OCI-LY7 (cell line): ENCODE results near the gene DOK1. TPM values are rescaled to one million over a fixed set of nuclear protein-coding genes. Genes with fewer than 3 reads are reported as not detected.

ENCODE experiments used
- BruUV-seq: library from RNA; stranded (reverse); fragments of 400-500 nt; replicated peaks from 2 replicates; lab custom pipeline; 2021; lab: Mats Ljungman, UMichigan
- CTCF ChIA-PET: fragments of 300-600 bp; sonication (Branson Sonifier 250); formaldehyde crosslinking; loops from one replicate; lab custom pipeline; 2022; ENCODE audit warnings: antibody characterized with exemption; ENCODE audit not compliant: unreplicated experiment; lab: Charles Lee
- POLR2A ChIA-PET: fragments of 300-600 bp; sonication (Branson Sonifier 250); formaldehyde crosslinking; loops from one replicate; lab custom pipeline; 2022; ENCODE audit warnings: antibody characterized with exemption; lab: Charles Lee
- DNase-seq: peaks from one replicate; pipeline ENCODE4 v3.0.0-alpha.2; 2015; ENCODE audit warnings: low spot score
- H2AFZ ChIP-seq: fragments of 200-600 bp; sonication (generic), shearing (Covaris generic); 2 replicates; pipeline ENCODE4 v1.6.1; 2014; ENCODE audit warnings: mild to moderate bottlenecking, antibody characterized with exemption, low read length, moderate library complexity
- H3K27ac ChIP-seq: fragments of 200-600 bp; sonication (generic); 2 replicates; pipeline ENCODE4 v1.5.1; 2014; ENCODE audit warnings: mixed run types, low read depth, mild to moderate bottlenecking, moderate library complexity, low read length, inconsistent platforms; ENCODE audit not compliant: poor library complexity, severe bottlenecking
- H3K36me3 ChIP-seq: fragments of 200-600 bp; sonication (generic); 2 replicates; pipeline ENCODE4 v1.6.1; 2014; ENCODE audit warnings: mild to moderate bottlenecking, antibody characterized with exemption, low read length, moderate library complexity, mixed read lengths; ENCODE audit not compliant: insufficient read depth
- H3K4me1 ChIP-seq: fragments of 200-600 bp; sonication (generic); 2 replicates; pipeline ENCODE4 v1.5.1; 2014; ENCODE audit warnings: mild to moderate bottlenecking, low read length; ENCODE audit not compliant: insufficient read depth, poor library complexity, severe bottlenecking
- H3K4me2 ChIP-seq: fragments of 200-600 bp; sonication (generic); 2 replicates; pipeline ENCODE4 v1.6.1; 2014; ENCODE audit warnings: mild to moderate bottlenecking, low read length
- H3K4me3 ChIP-seq: fragments of 200-600 bp; sonication (generic); 2 replicates; pipeline ENCODE4 v1.5.1; 2014; ENCODE audit warnings: mild to moderate bottlenecking, low read depth, low read length; ENCODE audit not compliant: poor library complexity, severe bottlenecking
- H3K79me2 ChIP-seq: fragments of 200-600 bp; sonication (generic); 2 replicates; pipeline ENCODE4 v1.6.1; 2016; ENCODE audit warnings: low read depth, mild to moderate bottlenecking, low read length, moderate library complexity, mixed read lengths; ENCODE audit not compliant: insufficient read depth
- H3K9me2 ChIP-seq: fragments of 200-600 bp; sonication (generic); 2 replicates; pipeline ENCODE4 v1.6.1; 2016; ENCODE audit warnings: mild to moderate bottlenecking, low read length, mixed read lengths; ENCODE audit not compliant: insufficient read depth
- H3K9me3 ChIP-seq: fragments of 200-600 bp; sonication (generic); 2 replicates; pipeline ENCODE4 v1.6.1; 2014; ENCODE audit warnings: mild to moderate bottlenecking, mixed run types, low read length, mixed read lengths
- H4K20me1 ChIP-seq: fragments of 200-600 bp; sonication (generic); 2 replicates; pipeline ENCODE4 v1.6.1; 2014; ENCODE audit warnings: mild to moderate bottlenecking, antibody characterized with exemption, low read length, moderate library complexity, mixed read lengths; ENCODE audit not compliant: insufficient read depth
- EZH2phosphoT487 ChIP-seq: fragments of 200-600 bp; sonication (generic); IDR thresholded peaks from 2 replicates; pipeline ENCODE4 v1.6.1; 2018; ENCODE audit warnings: low read depth, borderline replicate concordance, mild to moderate bottlenecking, mixed run types, antibody characterized with exemption, low read length, moderate library complexity, mixed read lengths
- intact Hi-C: fragments of 100-400 bp; cut with micrococcal nuclease; formaldehyde crosslinking; loops from one replicate; pipeline ENCODE4 v1.10.0; 2022; ENCODE audit not compliant: unreplicated experiment
- total RNA-seq, 2 experiments: library from RNA; depleted of rRNA in 1 of 2; stranded (reverse); fragments of >200 nt in 1 of 2; shearing (Covaris generic) in 1 of 2; gene quantifications; 2 replicates each; pipeline ENCODE4 v1.2.3, GENCODE V29; 2014 to 2022
- TF ChIP-seq, protein P1 (sequence below): fragments of 200-600 bp; sonication (generic); conservative IDR thresholded peaks from 2 replicates; pipeline ENCODE4 v1.5.1; 2014; ENCODE audit warnings: mild to moderate bottlenecking, antibody characterized with exemption, low read length, moderate library complexity, mixed read lengths

DOK1 gene
- total RNA-seq, 2 experiments from 2014 or later: 9.5 to 13.4 TPM

- intact Hi-C loops: no loop called here
- CTCF ChIA-PET: no interaction called here
- no TSS peak for BruUV-seq
- no peaks in the 10 kb centered on the region for H3K79me2 ChIP-seq
- no peaks in the 10 kb centered on the region for H3K9me2 ChIP-seq
- no peak overlapping the region for H3K27ac ChIP-seq
- no peak overlapping the region for H3K4me3 ChIP-seq
- H3K4me2 ChIP-seq: no peak overlapping the region
- peaks cover 23% of the 10 kb centered on the region for H3K4me1 ChIP-seq
- H3K36me3 ChIP-seq: no peaks in the 10 kb centered on the region
- DNase-seq: no peak
- TF ChIP-seq, protein P1, sequence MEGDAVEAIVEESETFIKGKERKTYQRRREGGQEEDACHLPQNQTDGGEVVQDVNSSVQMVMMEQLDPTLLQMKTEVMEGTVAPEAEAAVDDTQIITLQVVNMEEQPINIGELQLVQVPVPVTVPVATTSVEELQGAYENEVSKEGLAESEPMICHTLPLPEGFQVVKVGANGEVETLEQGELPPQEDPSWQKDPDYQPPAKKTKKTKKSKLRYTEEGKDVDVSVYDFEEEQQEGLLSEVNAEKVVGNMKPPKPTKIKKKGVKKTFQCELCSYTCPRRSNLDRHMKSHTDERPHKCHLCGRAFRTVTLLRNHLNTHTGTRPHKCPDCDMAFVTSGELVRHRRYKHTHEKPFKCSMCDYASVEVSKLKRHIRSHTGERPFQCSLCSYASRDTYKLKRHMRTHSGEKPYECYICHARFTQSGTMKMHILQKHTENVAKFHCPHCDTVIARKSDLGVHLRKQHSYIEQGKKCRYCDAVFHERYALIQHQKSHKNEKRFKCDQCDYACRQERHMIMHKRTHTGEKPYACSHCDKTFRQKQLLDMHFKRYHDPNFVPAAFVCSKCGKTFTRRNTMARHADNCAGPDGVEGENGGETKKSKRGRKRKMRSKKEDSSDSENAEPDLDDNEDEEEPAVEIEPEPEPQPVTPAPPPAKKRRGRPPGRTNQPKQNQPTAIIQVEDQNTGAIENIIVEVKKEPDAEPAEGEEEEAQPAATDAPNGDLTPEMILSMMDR: peak; percentile 65
- TF ChIP-seq EZH2phosphoT487: no peak
- POLR2A ChIA-PET: interaction anchor here (0.7 to 1.3 kb wide), 2 partner anchors 11 to 13 kb away, joined by 3 to 4 read pairs; no protein-coding TSS in a partner anchor
- H4K20me1 ChIP-seq: no peaks in the 10 kb centered on the region
- H3K9me3 ChIP-seq: no peaks in the 10 kb centered on the region
- H2AFZ ChIP-seq: peak overlapping the region; percentile 39; the same call in 1 of the 2 replicates
Measured at GRCh38 chr2:74572178-74572925, 17.8 kb downstream of the DOK1 start.

- Histone ChIP-seq H3K4me1 (peaks cover 28% of the 10 kb centered on the region), H3K4me2 (peak overlapping the region; percentile 38), H3K79me2 (no peaks in the 10 kb centered on the region), H3K27ac (no peak overlapping the region), H3K9me3 (no peaks in the 10 kb centered on the region), H2AFZ (peak overlapping the region; percentile 65), H3K9me2 (no peaks in the 10 kb centered on the region), H4K20me1 (no peaks in the 10 kb centered on the region), H3K4me3 (no peak overlapping the region), H3K36me3 (no peaks in the 10 kb centered on the region)
- ChIA-PET POLR2A (interaction anchor here (0.7 to 1.2 kb wide), 7 partner anchors 9 to 276 kb away, joined by 3 to 5 read pairs (median 4); partner anchors contain the start of genes CCDC142 and TTC31), CTCF (no interaction called here)
- DNase-seq: peak; percentile 33
- intact Hi-C loops: no loop called here
- no peak for TF ChIP-seq EZH2phosphoT487
- TF ChIP-seq, protein P1: no peak
- no TSS peak for BruUV-seq
Measured at GRCh38 chr2:74573747-74574562, 19.4 kb downstream of the DOK1 start.
